GM23338 (cell line): Measurements from ENCODE around the gene SH2D2A. TPM values are rescaled to one million over a fixed set of nuclear protein-coding genes. Genes with fewer than 3 reads are reported as not detected.

Experiments used
- ATAC-seq: fragments of 200-7000 bp; cut with Tn5 transposase; 3 replicates; pipeline ENCODE4 v1.9.1; 2020
- DNase-seq: peaks from one replicate; pipeline ENCODE4 v3.0.0-alpha.2; 2015; ENCODE audit warnings: low spot score
- H2AFZ ChIP-seq: fragments of 200-600 bp; sonication (generic); 2 replicates; pipeline ENCODE4 v1.8.0; 2016; ENCODE audit warnings: antibody characterized with exemption, mild to moderate bottlenecking, moderate library complexity
- H3F3A ChIP-seq: fragments of 200-600 bp; sonication (generic); replicated peaks from 2 replicates; pipeline ENCODE4 v1.8.0; 2017; ENCODE audit warnings: antibody characterized with exemption, mixed run types, low read depth
- H3K27ac ChIP-seq: fragments of 200-600 bp; sonication (generic); 2 replicates; pipeline ENCODE4 v1.6.1; 2016; ENCODE audit warnings: low read depth
- H3K27me3 ChIP-seq: fragments of 200-600 bp; sonication (generic); 2 replicates; pipeline ENCODE4 v1.8.0; 2016; ENCODE audit warnings: mild to moderate bottlenecking, mixed run types, moderate library complexity; ENCODE audit not compliant: insufficient read depth
- H3K36me3 ChIP-seq: fragments of 200-600 bp; sonication (generic); 2 replicates; pipeline ENCODE4 v1.8.0; 2016; ENCODE audit warnings: mild to moderate bottlenecking; ENCODE audit not compliant: insufficient read depth
- H3K4me1 ChIP-seq: fragments of 200-600 bp; sonication (generic); 2 replicates; pipeline ENCODE4 v1.8.0; 2016; ENCODE audit warnings: mild to moderate bottlenecking, moderate library complexity; ENCODE audit not compliant: insufficient read depth
- H3K4me2 ChIP-seq: fragments of 200-600 bp; sonication (generic); 2 replicates; pipeline ENCODE4 v1.7.1; 2017; ENCODE audit warnings: mixed run types
- H3K4me3 ChIP-seq: fragments of 200-600 bp; sonication (generic); 2 replicates; pipeline ENCODE4 v1.6.1; 2016; ENCODE audit warnings: mixed run types
- H3K79me2 ChIP-seq: fragments of 200-600 bp; sonication (generic); replicated peaks from 2 replicates; pipeline ENCODE4 v1.8.0; 2017; ENCODE audit warnings: mild to moderate bottlenecking; ENCODE audit not compliant: insufficient read depth
- H3K9me2 ChIP-seq: fragments of 200-600 bp; sonication (generic); 2 replicates; pipeline ENCODE4 v1.8.0; 2017; ENCODE audit not compliant: insufficient read depth
- H4K20me1 ChIP-seq: fragments of 200-600 bp; sonication (generic); replicated peaks from 2 replicates; pipeline ENCODE4 v1.8.0; 2017; ENCODE audit warnings: mild to moderate bottlenecking; ENCODE audit not compliant: insufficient read depth
- H3K27ac Mint-ChIP-seq: 2 replicates; pipeline ENCODE4 v1.8.0; 2020; ENCODE audit warnings: inconsistent platforms, mild to moderate bottlenecking, moderate library complexity, mixed read lengths
- H3K27me3 Mint-ChIP-seq: 3 replicates; pipeline ENCODE4 v1.8.0; 2022; ENCODE audit warnings: low read depth, mild to moderate bottlenecking, moderate library complexity, mixed read lengths, inconsistent platforms; ENCODE audit not compliant: insufficient read depth, poor library complexity
- H3K36me3 Mint-ChIP-seq: 3 replicates; pipeline ENCODE4 v1.8.0; 2021; ENCODE audit warnings: low read depth, mild to moderate bottlenecking, inconsistent platforms, moderate library complexity, mixed read lengths
- H3K4me1 Mint-ChIP-seq: 3 replicates; pipeline ENCODE4 v1.8.0; 2020; ENCODE audit warnings: mild to moderate bottlenecking, inconsistent platforms, mixed read lengths
- H3K4me3 Mint-ChIP-seq: 3 replicates; pipeline ENCODE4 v1.8.0; 2021; ENCODE audit warnings: moderate library complexity, mild to moderate bottlenecking, inconsistent platforms, mixed read lengths
- H3K9me3 Mint-ChIP-seq: 3 replicates; pipeline ENCODE4 v1.8.0; 2020; ENCODE audit warnings: moderate library complexity, mild to moderate bottlenecking, inconsistent platforms, mixed read lengths
- CREB1 ChIP-seq: fragments of 250-450 bp; sonication (Bioruptor Pico); IDR thresholded peaks from 2 replicates; pipeline ENCODE4 v1.5.0; 2020; ENCODE audit warnings: low read depth, mild to moderate bottlenecking, moderate library complexity
- JUNB ChIP-seq: IDR thresholded peaks from one replicate; pipeline ENCODE4 v1.6.1; 2016; ENCODE audit warnings: antibody characterized with exemption; ENCODE audit not compliant: unreplicated experiment
- NANOG ChIP-seq: IDR thresholded peaks from 2 replicates; pipeline ENCODE4 v1.6.1; 2016; ENCODE audit warnings: antibody characterized with exemption, borderline replicate concordance
- polyA plus RNA-seq: library from polyadenylated mRNA; unstranded; fragments of >200 nt; fragmentation: Nextera tagmentation; extraction: Ambion mirVana; gene quantifications from 2 replicates; pipeline ENCODE4 v1.2.1, GENCODE V29; 2016
- total RNA-seq: library from RNA; depleted of rRNA; stranded (reverse); fragments of >200 nt; shearing (Covaris generic); gene quantifications from 2 replicates; pipeline ENCODE4 v1.2.3, GENCODE V29; 2014
- TF ChIP-seq, protein P1 (sequence below): IDR thresholded peaks from 2 replicates; pipeline ENCODE4 v1.6.1; 2016; ENCODE audit warnings: antibody characterized with exemption
- TF ChIP-seq, protein P2 (sequence below): fragments of 250-450 bp; sonication (Bioruptor Pico); IDR thresholded peaks from 2 replicates; pipeline ENCODE4 v1.5.0; 2020; ENCODE audit warnings: mild to moderate bottlenecking, moderate library complexity
- TF ChIP-seq, protein P3 (sequence below): IDR thresholded peaks from one replicate; pipeline ENCODE4 v1.6.1; 2018; ENCODE audit warnings: antibody characterized with exemption; ENCODE audit not compliant: unreplicated experiment

SH2D2A gene
- total and polyA plus RNA-seq, 2 experiments from 2014 or later: 5.5 to 11.5 TPM

DNA sequence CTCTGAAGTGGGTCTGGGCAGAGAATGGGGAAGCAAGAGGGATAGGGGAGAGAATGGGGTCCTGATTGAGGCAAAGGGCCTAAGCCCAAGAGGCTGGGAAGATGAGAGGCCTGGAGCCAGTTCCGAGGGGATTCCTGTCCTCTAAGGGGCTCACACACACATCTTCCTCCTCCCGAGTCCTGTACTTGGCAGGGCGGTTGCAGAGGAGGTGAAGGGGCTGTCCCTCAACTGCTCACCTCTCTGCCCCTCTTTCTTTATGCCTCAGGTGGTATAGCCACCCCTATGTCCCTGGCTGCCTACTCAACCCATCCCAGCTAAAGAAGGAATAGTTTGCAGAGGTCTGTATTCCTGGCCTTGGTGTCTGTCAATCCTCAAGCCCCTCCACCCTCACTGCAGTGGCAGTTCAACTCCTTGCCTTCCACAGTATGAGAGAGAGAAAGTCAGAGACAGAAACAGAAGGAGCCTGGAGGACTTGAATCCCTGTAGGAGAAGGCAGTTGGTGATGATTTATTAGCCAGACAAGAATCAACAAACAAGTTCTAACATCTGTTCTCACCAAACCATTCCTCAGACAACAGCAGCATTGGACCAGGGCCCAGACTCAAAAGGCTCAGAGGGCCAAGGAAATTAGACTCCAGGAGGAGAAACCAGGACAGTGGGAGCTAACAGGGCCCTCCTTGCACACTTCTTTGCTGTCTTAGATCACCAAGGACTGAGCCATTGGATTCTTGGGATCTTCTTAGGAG, 10.7 kb downstream of the SH2D2A start:
- no peak overlapping the region for H3K27ac ChIP-seq
- Mint-ChIP-seq H3K4me1 (peaks cover 6% of the 10 kb centered on the region; the same call in 2 of the 3 replicates), H3K4me3 (no peak overlapping the region), H3K27me3 (peaks cover 21% of the 10 kb centered on the region), H3K27ac (no peak overlapping the region), H3K36me3 (peaks cover 11% of the 10 kb centered on the region), H3K9me3 (no peaks in the 10 kb centered on the region)
- no peak overlapping the region for H2AFZ ChIP-seq
- no peaks in the 10 kb centered on the region for H3F3A ChIP-seq
- no peak for DNase-seq
- no peaks in the 10 kb centered on the region for H3K79me2 ChIP-seq
- H3K4me1 ChIP-seq: no peaks in the 10 kb centered on the region; the same call in 1 of the 2 replicates
- H3K27me3 ChIP-seq: no peaks in the 10 kb centered on the region
- no peak overlapping the region for H3K4me2 ChIP-seq
- ATAC-seq: no peak
- no peaks in the 10 kb centered on the region for H3K36me3 ChIP-seq
- no peaks in the 10 kb centered on the region for H3K9me2 ChIP-seq
- peaks cover 4% of the 10 kb centered on the region; the same call in 1 of the 2 replicates for H4K20me1 ChIP-seq
- no peak overlapping the region for H3K4me3 ChIP-seq
- TF ChIP-seq NANOG (no peak), JUNB (no peak), CREB1 (CRISPR knock-in tag) (no peak)
- TF ChIP-seq, protein P1, sequence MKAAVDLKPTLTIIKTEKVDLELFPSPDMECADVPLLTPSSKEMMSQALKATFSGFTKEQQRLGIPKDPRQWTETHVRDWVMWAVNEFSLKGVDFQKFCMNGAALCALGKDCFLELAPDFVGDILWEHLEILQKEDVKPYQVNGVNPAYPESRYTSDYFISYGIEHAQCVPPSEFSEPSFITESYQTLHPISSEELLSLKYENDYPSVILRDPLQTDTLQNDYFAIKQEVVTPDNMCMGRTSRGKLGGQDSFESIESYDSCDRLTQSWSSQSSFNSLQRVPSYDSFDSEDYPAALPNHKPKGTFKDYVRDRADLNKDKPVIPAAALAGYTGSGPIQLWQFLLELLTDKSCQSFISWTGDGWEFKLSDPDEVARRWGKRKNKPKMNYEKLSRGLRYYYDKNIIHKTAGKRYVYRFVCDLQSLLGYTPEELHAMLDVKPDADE: no peak
- TF ChIP-seq, protein P2, sequence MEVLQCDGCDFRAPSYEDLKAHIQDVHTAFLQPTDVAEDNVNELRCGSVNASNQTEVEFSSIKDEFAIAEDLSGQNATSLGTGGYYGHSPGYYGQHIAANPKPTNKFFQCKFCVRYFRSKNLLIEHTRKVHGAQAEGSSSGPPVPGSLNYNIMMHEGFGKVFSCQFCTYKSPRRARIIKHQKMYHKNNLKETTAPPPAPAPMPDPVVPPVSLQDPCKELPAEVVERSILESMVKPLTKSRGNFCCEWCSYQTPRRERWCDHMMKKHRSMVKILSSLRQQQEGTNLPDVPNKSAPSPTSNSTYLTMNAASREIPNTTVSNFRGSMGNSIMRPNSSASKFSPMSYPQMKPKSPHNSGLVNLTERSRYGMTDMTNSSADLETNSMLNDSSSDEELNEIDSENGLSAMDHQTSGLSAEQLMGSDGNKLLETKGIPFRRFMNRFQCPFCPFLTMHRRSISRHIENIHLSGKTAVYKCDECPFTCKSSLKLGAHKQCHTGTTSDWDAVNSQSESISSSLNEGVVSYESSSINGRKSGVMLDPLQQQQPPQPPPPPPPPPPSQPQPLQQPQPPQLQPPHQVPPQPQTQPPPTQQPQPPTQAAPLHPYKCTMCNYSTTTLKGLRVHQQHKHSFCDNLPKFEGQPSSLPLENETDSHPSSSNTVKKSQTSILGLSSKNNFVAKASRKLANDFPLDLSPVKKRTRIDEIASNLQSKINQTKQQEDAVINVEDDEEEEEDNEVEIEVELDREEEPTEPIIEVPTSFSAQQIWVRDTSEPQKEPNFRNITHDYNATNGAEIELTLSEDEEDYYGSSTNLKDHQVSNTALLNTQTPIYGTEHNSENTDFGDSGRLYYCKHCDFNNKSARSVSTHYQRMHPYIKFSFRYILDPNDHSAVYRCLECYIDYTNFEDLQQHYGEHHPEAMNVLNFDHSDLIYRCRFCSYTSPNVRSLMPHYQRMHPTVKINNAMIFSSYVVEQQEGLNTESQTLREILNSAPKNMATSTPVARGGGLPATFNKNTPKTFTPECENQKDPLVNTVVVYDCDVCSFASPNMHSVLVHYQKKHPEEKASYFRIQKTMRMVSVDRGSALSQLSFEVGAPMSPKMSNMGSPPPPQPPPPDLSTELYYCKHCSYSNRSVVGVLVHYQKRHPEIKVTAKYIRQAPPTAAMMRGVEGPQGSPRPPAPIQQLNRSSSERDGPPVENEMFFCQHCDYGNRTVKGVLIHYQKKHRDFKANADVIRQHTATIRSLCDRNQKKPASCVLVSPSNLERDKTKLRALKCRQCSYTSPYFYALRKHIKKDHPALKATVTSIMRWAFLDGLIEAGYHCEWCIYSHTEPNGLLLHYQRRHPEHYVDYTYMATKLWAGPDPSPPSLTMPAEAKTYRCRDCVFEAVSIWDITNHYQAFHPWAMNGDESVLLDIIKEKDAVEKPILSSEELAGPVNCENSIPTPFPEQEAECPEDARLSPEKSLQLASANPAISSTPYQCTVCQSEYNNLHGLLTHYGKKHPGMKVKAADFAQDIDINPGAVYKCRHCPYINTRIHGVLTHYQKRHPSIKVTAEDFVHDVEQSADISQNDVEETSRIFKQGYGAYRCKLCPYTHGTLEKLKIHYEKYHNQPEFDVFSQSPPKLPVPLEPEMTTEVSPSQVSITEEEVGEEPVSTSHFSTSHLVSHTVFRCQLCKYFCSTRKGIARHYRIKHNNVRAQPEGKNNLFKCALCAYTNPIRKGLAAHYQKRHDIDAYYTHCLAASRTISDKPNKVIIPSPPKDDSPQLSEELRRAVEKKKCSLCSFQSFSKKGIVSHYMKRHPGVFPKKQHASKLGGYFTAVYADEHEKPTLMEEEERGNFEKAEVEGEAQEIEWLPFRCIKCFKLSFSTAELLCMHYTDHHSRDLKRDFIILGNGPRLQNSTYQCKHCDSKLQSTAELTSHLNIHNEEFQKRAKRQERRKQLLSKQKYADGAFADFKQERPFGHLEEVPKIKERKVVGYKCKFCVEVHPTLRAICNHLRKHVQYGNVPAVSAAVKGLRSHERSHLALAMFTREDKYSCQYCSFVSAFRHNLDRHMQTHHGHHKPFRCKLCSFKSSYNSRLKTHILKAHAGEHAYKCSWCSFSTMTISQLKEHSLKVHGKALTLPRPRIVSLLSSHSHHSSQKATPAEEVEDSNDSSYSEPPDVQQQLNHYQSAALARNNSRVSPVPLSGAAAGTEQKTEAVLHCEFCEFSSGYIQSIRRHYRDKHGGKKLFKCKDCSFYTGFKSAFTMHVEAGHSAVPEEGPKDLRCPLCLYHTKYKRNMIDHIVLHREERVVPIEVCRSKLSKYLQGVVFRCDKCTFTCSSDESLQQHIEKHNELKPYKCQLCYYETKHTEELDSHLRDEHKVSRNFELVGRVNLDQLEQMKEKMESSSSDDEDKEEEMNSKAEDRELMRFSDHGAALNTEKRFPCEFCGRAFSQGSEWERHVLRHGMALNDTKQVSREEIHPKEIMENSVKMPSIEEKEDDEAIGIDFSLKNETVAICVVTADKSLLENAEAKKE (CRISPR knock-in tag): no peak
- TF ChIP-seq, protein P3, sequence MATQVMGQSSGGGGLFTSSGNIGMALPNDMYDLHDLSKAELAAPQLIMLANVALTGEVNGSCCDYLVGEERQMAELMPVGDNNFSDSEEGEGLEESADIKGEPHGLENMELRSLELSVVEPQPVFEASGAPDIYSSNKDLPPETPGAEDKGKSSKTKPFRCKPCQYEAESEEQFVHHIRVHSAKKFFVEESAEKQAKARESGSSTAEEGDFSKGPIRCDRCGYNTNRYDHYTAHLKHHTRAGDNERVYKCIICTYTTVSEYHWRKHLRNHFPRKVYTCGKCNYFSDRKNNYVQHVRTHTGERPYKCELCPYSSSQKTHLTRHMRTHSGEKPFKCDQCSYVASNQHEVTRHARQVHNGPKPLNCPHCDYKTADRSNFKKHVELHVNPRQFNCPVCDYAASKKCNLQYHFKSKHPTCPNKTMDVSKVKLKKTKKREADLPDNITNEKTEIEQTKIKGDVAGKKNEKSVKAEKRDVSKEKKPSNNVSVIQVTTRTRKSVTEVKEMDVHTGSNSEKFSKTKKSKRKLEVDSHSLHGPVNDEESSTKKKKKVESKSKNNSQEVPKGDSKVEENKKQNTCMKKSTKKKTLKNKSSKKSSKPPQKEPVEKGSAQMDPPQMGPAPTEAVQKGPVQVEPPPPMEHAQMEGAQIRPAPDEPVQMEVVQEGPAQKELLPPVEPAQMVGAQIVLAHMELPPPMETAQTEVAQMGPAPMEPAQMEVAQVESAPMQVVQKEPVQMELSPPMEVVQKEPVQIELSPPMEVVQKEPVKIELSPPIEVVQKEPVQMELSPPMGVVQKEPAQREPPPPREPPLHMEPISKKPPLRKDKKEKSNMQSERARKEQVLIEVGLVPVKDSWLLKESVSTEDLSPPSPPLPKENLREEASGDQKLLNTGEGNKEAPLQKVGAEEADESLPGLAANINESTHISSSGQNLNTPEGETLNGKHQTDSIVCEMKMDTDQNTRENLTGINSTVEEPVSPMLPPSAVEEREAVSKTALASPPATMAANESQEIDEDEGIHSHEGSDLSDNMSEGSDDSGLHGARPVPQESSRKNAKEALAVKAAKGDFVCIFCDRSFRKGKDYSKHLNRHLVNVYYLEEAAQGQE: no peak
